Subcutaneous abdominal adipose tissue (tissue), 5 donors: Measurements from ENCODE around the gene PCAT6.

Experiments used
- H3K27ac ChIP-seq: one replicate; pipeline ENCODE4 v1.7.0; 2013; ENCODE audit warnings: low read depth, mild to moderate bottlenecking, inconsistent platforms, low read length, moderate library complexity
- H3K27me3 ChIP-seq, 5 donors: one replicate each; pipeline ENCODE4 v1.7.0; 2013; ENCODE audit warnings: low read length in 5 of 5, inconsistent platforms in 1 of 5; ENCODE audit not compliant: control insufficient read depth in 5 of 5, insufficient read depth in 4 of 5
- H3K36me3 ChIP-seq, 5 donors: one replicate each; pipeline ENCODE4 v1.7.0; 2013; ENCODE audit warnings: low read length in 5 of 5; ENCODE audit not compliant: control insufficient read depth in 5 of 5, insufficient read depth in 5 of 5
- H3K4me1 ChIP-seq, 5 donors: one replicate each; pipeline ENCODE4 v1.7.0; 2013; ENCODE audit warnings: low read length in 5 of 5, mild to moderate bottlenecking in 3 of 5, moderate library complexity in 1 of 5; ENCODE audit not compliant: control insufficient read depth in 5 of 5, insufficient read depth in 5 of 5
- H3K4me3 ChIP-seq, 5 donors: one replicate each; pipeline ENCODE4 v1.7.0; 2013; ENCODE audit warnings: low read length in 5 of 5, low read depth in 1 of 5
- H3K9ac ChIP-seq, 5 donors: one replicate each; pipeline ENCODE4 v1.7.0; 2013; ENCODE audit warnings: low read length in 5 of 5, mild to moderate bottlenecking in 4 of 5, moderate library complexity in 3 of 5
- H3K9me3 ChIP-seq, 5 donors: one replicate each; pipeline ENCODE4 v1.7.0; 2013; ENCODE audit warnings: low read length in 5 of 5; ENCODE audit not compliant: control insufficient read depth in 5 of 5
- donor health status: healthy.
- donor health status: healthy.
- donor health status: healthy.
- donor health status: healthy.
- donor health status: healthy.

The PCAT6 gene

GRCh38 chr1:202844259-202844658, 33.5 kb downstream of the PCAT6 start:
- H3K4me3 ChIP-seq, result no peak overlapping the region
- H3K9ac ChIP-seq, result no peak overlapping the region
- no peak overlapping the region for H3K27ac ChIP-seq
- H3K27me3 ChIP-seq, result peaks cover 0 to 5% (median 0%) of the 10 kb centered on the region in 5 donors
- no peaks in the 10 kb centered on the region for H3K36me3 ChIP-seq
- no peaks in the 10 kb centered on the region for H3K4me1 ChIP-seq
- no peaks in the 10 kb centered on the region for H3K9me3 ChIP-seq

GRCh38 chr1:202844935-202845334, 34.2 kb downstream of the PCAT6 start:
- Histone ChIP-seq H3K4me1 (no peaks in the 10 kb centered on the region), H3K9me3 (no peaks in the 10 kb centered on the region), H3K4me3 (no peak overlapping the region)

GRCh38 chr1:202848191-202848542, 37.4 kb downstream of the PCAT6 start:
- Histone ChIP-seq H3K4me1 (peaks cover 0 to 5% (median 0%) of the 10 kb centered on the region in 5 donors), H3K9me3 (no peaks in the 10 kb centered on the region), H3K27me3 (peaks cover 0 to 5% (median 0%) of the 10 kb centered on the region in 5 donors), H3K27ac (no peak overlapping the region), H3K9ac (no peak overlapping the region), H3K4me3 (no peak overlapping the region), H3K36me3 (no peaks in the 10 kb centered on the region)

More at GRCh38 chr1:202844935-202845334, 34.2 kb downstream of the PCAT6 start:
- Histone ChIP-seq H3K9ac (no peak overlapping the region), H3K27ac (no peak overlapping the region), H3K27me3 (peaks cover 0 to 5% (median 0%) of the 10 kb centered on the region in 5 donors), H3K36me3 (no peaks in the 10 kb centered on the region)

GRCh38 chr1:202850593-202851362, 40.0 kb downstream of the PCAT6 start:
- Histone ChIP-seq H3K9ac (no peak overlapping the region), H3K27me3 (no peaks in the 10 kb centered on the region), H3K36me3 (no peaks in the 10 kb centered on the region), H3K4me3 (no peak overlapping the region), H3K27ac (no peak overlapping the region), H3K9me3 (no peaks in the 10 kb centered on the region), H3K4me1 (peaks cover 0 to 5% (median 0%) of the 10 kb centered on the region in 5 donors)

- Histone ChIP-seq H3K27ac (no peak overlapping the region), H3K27me3 (no peaks in the 10 kb centered on the region), H3K4me1 (peaks cover 0 to 5% (median 0%) of the 10 kb centered on the region in 5 donors), H3K9ac (no peak overlapping the region), H3K4me3 (no peak overlapping the region), H3K36me3 (no peaks in the 10 kb centered on the region), H3K9me3 (no peaks in the 10 kb centered on the region)
Observed at GRCh38 chr1:202852163-202852904, 41.6 kb downstream of the PCAT6 start.

- H3K9ac ChIP-seq, result no peak overlapping the region
- no peak overlapping the region for H3K4me3 ChIP-seq
- H3K36me3 ChIP-seq, result no peaks in the 10 kb centered on the region
- H3K4me1 ChIP-seq, result peaks cover 1 to 18% (median 9%) of the 10 kb centered on the region in 5 donors
- no peaks in the 10 kb centered on the region for H3K9me3 ChIP-seq
- H3K27ac ChIP-seq, result no peak overlapping the region
- no peaks in the 10 kb centered on the region for H3K27me3 ChIP-seq
Observed at GRCh38 chr1:202854787-202855186, 44.0 kb downstream of the PCAT6 start.

- Histone ChIP-seq H3K27ac (no peak overlapping the region), H3K9me3 (no peaks in the 10 kb centered on the region), H3K4me3 (no peak overlapping the region)
Observed at GRCh38 chr1:202856014-202856413, 45.3 kb downstream of the PCAT6 start.

GRCh38 chr1:202857136-202857610, 46.4 kb downstream of the PCAT6 start:
- no peak overlapping the region for H3K27ac ChIP-seq
- no peaks in the 10 kb centered on the region for H3K27me3 ChIP-seq
- no peak overlapping the region for H3K9ac ChIP-seq
- H3K9me3 ChIP-seq, result no peaks in the 10 kb centered on the region
- H3K4me1 ChIP-seq, result peaks cover 0 to 26% (median 25%) of the 10 kb centered on the region in 5 donors
- H3K36me3 ChIP-seq, result no peaks in the 10 kb centered on the region
- no peak overlapping the region for H3K4me3 ChIP-seq

More at GRCh38 chr1:202856014-202856413, 45.3 kb downstream of the PCAT6 start:
- H3K27me3 ChIP-seq, result no peaks in the 10 kb centered on the region
- peaks cover 0 to 19% (median 14%) of the 10 kb centered on the region in 5 donors for H3K4me1 ChIP-seq
- no peak overlapping the region for H3K9ac ChIP-seq
- H3K36me3 ChIP-seq, result no peaks in the 10 kb centered on the region

GRCh38 chr1:202858331-202858730, 47.6 kb downstream of the PCAT6 start:
- Histone ChIP-seq H3K27ac (no peak overlapping the region), H3K9ac (peak overlapping the region in 1 of 5 donors; percentile 63), H3K9me3 (no peaks in the 10 kb centered on the region)

More at GRCh38 chr1:202858331-202858730, 47.6 kb downstream of the PCAT6 start:
- no peaks in the 10 kb centered on the region for H3K36me3 ChIP-seq
- peaks cover 0 to under 1% (median 0%) of the 10 kb centered on the region in 5 donors for H3K27me3 ChIP-seq
- H3K4me1 ChIP-seq, result peaks cover 0 to 26% (median 25%) of the 10 kb centered on the region in 5 donors
- no peak overlapping the region for H3K4me3 ChIP-seq
